ENCODE results near the gene ALDH6A1. TPM values are rescaled to one million over a fixed set of nuclear protein-coding genes. Genes with fewer than 3 reads are reported as not detected.

The ALDH6A1 gene
- total RNA-seq, 4 donors from 2014 or later: 19.1 to 40.0 (median 27.5) TPM

GRCh38 chr14:74064883-74065282 is 19.4 kb downstream of the ALDH6A1 start:
- Histone ChIP-seq H3K27ac (no peak overlapping the region), H3K36me3 (peaks cover 0 to 63% (median 17%) of the 10 kb centered on the region in 4 donors), H3K9me3 (no peaks in the 10 kb centered on the region), H3K4me3 (no peak overlapping the region), H3K4me1 (no peaks in the 10 kb centered on the region), H3K27me3 (no peaks in the 10 kb centered on the region)
- intact Hi-C loops (cut with DNase I; ENCODE audit: low total_unique reads) (no loop called here), in situ Hi-C loops (cut with MboI; ENCODE audit: low pct_ligation_motif_present in 1 of 4, low pct_unique_long_range_greater_than_20kb in 1 of 4, low sequenced_read_pairs in 3 of 4) (no loop called here)
- TF ChIP-seq CTCF (IDR thresholded peaks at IDR 0.05) (no peak), POLR2A (IDR thresholded peaks at IDR 0.05) (no peak), EP300 (IDR thresholded peaks at IDR 0.05; ENCODE audit: low read depth) (no peak), POLR2AphosphoS5 (IDR thresholded peaks at IDR 0.05) (no peak)
- WGBS, 2 donors (ENCODE audit: low coverage in 1 of 2): 73 to 91% methylated on average over 3 of the region's 3 CpGs
- no peak for DNase-seq

- H3K27ac ChIP-seq: no peak overlapping the region
- no peak for DNase-seq
- H3K27me3 ChIP-seq: no peaks in the 10 kb centered on the region
- in situ Hi-C loops (cut with MboI; ENCODE audit: low pct_ligation_motif_present in 1 of 4, low pct_unique_long_range_greater_than_20kb in 1 of 4, low sequenced_read_pairs in 3 of 4) (no loop called here), intact Hi-C loops (cut with DNase I; ENCODE audit: low total_unique reads) (no loop called here)
- TF ChIP-seq CTCF (IDR thresholded peaks at IDR 0.05) (no peak), POLR2A (IDR thresholded peaks at IDR 0.05) (no peak), EP300 (IDR thresholded peaks at IDR 0.05; ENCODE audit: low read depth) (no peak), POLR2AphosphoS5 (IDR thresholded peaks at IDR 0.05) (no peak)
- no peaks in the 10 kb centered on the region for H3K4me1 ChIP-seq
- H3K36me3 ChIP-seq: peaks cover 0 to 66% (median 19%) of the 10 kb centered on the region in 4 donors
- H3K9me3 ChIP-seq: no peaks in the 10 kb centered on the region
- no peak overlapping the region for H3K4me3 ChIP-seq
These were observed 19.8 kb downstream of the ALDH6A1 start for GRCh38 chr14:74064426-74064825.

- WGBS, 2 donors (ENCODE audit: low coverage in 1 of 2): 74 to 86% methylated on average over 2 of the region's 2 CpGs
- TF ChIP-seq EP300 (IDR thresholded peaks at IDR 0.05; ENCODE audit: low read depth) (no peak), POLR2AphosphoS5 (IDR thresholded peaks at IDR 0.05) (no peak), CTCF (IDR thresholded peaks at IDR 0.05) (no peak), POLR2A (IDR thresholded peaks at IDR 0.05) (no peak)
- intact Hi-C loops (cut with DNase I; ENCODE audit: low total_unique reads) (no loop called here), in situ Hi-C loops (cut with MboI; ENCODE audit: low pct_ligation_motif_present in 1 of 4, low pct_unique_long_range_greater_than_20kb in 1 of 4, low sequenced_read_pairs in 3 of 4) (no loop called here)
- Histone ChIP-seq H3K36me3 (peaks cover 0 to 68% (median 21%) of the 10 kb centered on the region in 4 donors), H3K27me3 (no peaks in the 10 kb centered on the region), H3K27ac (no peak overlapping the region), H3K4me3 (no peak overlapping the region), H3K4me1 (no peaks in the 10 kb centered on the region), H3K9me3 (no peaks in the 10 kb centered on the region)
- DNase-seq: no peak
These were observed 21.5 kb downstream of the ALDH6A1 start for GRCh38 chr14:74062809-74063150.

GRCh38 chr14:74049876-74050495 is 34.3 kb downstream of the ALDH6A1 start:
- in situ Hi-C loops (cut with MboI; ENCODE audit: low pct_ligation_motif_present in 1 of 4, low pct_unique_long_range_greater_than_20kb in 1 of 4, low sequenced_read_pairs in 3 of 4): no loop called here
- Histone ChIP-seq H3K27me3 (no peaks in the 10 kb centered on the region), H3K27ac (no peak overlapping the region), H3K36me3 (peaks cover 0 to 4% (median 0%) of the 10 kb centered on the region in 4 donors), H3K4me1 (no peaks in the 10 kb centered on the region), H3K4me3 (no peak overlapping the region), H3K9me3 (no peaks in the 10 kb centered on the region)
- 73 to 88% methylated on average over 3 of the region's 3 CpGs for WGBS, 2 donors (ENCODE audit: low coverage in 1 of 2)
- intact Hi-C loops (cut with DNase I; ENCODE audit: low total_unique reads): loop anchor here (10.0 kb wide), 1 partner anchor 775 kb away; no protein-coding TSS in a partner anchor
- DNase-seq: no peak
- no peak for TF ChIP-seq POLR2AphosphoS5 (IDR thresholded peaks at IDR 0.05)
- TF ChIP-seq CTCF (IDR thresholded peaks at IDR 0.05): no peak
- TF ChIP-seq POLR2A (IDR thresholded peaks at IDR 0.05): no peak
- TF ChIP-seq EP300 (IDR thresholded peaks at IDR 0.05; ENCODE audit: low read depth): no peak
